Measurements from ENCODE around the gene NAALADL2. TPM values are rescaled to one million over a fixed set of nuclear protein-coding genes. Genes with fewer than 3 reads are reported as not detected.

NAALADL2 gene
- total RNA-seq, 1 experiment from 2014 or later = 1.9 TPM

GRCh38 chr3:175432376-175433025, 573.4 kb downstream of the NAALADL2 start:
- CTCF ChIA-PET = no interaction called here
- TF ChIP-seq EZH2 (IDR thresholded peaks at IDR 0.05; ENCODE audit: low read length, unreplicated experiment) = no peak
- no peak for TF ChIP-seq CTCF (conservative IDR thresholded peaks at IDR 0.05; ENCODE audit: low read depth, low read length)
- TF ChIP-seq EZH2phosphoT487 (IDR thresholded peaks at IDR 0.05; ENCODE audit: borderline replicate concordance, low read length) = no peak

GRCh38 chr3:175433026-175433674, 574.0 kb downstream of the NAALADL2 start:
- no peaks in the 10 kb centered on the region for H3K9me2 ChIP-seq (replicated peaks; ENCODE audit: low read length)
- H3K79me2 ChIP-seq (ENCODE audit: low read length) = no peaks in the 10 kb centered on the region
- TF ChIP-seq EZH2 (IDR thresholded peaks at IDR 0.05; ENCODE audit: low read length, unreplicated experiment) = no peak
- TF ChIP-seq EZH2phosphoT487 (IDR thresholded peaks at IDR 0.05; ENCODE audit: borderline replicate concordance, low read length) = no peak
- TF ChIP-seq CTCF (conservative IDR thresholded peaks at IDR 0.05; ENCODE audit: low read depth, low read length) = no peak
- H3K4me2 ChIP-seq (ENCODE audit: low read length) = no peak overlapping the region
- BruUV-seq (replicated peaks) = no TSS peak
- H3K4me1 ChIP-seq (ENCODE audit: insufficient read depth, low read length) = peaks cover 7% of the 10 kb centered on the region; the same call in 1 of the 2 replicates
- no peaks in the 10 kb centered on the region for H3K36me3 ChIP-seq (ENCODE audit: low read depth, low read length)
- no peak overlapping the region for H3K27ac ChIP-seq (ENCODE audit: low read length)
- no peaks in the 10 kb centered on the region for H3K27me3 ChIP-seq (ENCODE audit: low read length)
- H3F3A ChIP-seq (ENCODE audit: low read length, unreplicated experiment) = no peaks in the 10 kb centered on the region
- no peaks in the 10 kb centered on the region for H3K9me3 ChIP-seq (ENCODE audit: low read length)
- ATAC-seq (no peak), DNase-seq (peak; percentile 35)
- no peak overlapping the region for H2AFZ ChIP-seq (ENCODE audit: low read length)
- no peaks in the 10 kb centered on the region for H4K20me1 ChIP-seq (ENCODE audit: low read length)
- no peak overlapping the region for H3K9ac ChIP-seq (ENCODE audit: low read length)
- ChIA-PET CTCF (no interaction called here), POLR2A (ENCODE audit: unreplicated experiment) (no interaction called here)
- H3K4me3 ChIP-seq (ENCODE audit: low read length) = no peak overlapping the region
- intact Hi-C loops (cut with micrococcal nuclease) = no loop called here

More at GRCh38 chr3:175432376-175433025, 573.4 kb downstream of the NAALADL2 start:
- H3K4me2 ChIP-seq (ENCODE audit: low read length) = no peak overlapping the region
- no peaks in the 10 kb centered on the region for H3K9me2 ChIP-seq (replicated peaks; ENCODE audit: low read length)
- no peak overlapping the region for H2AFZ ChIP-seq (ENCODE audit: low read length)
- no peak overlapping the region for H3K27ac ChIP-seq (ENCODE audit: low read length)
- intact Hi-C loops (cut with micrococcal nuclease) = no loop called here
- BruUV-seq (replicated peaks) = no TSS peak
- no peak for DNase-seq
- no peaks in the 10 kb centered on the region for H3K9me3 ChIP-seq (ENCODE audit: low read length)
- no peaks in the 10 kb centered on the region for H4K20me1 ChIP-seq (ENCODE audit: low read length)
- no peaks in the 10 kb centered on the region for H3K27me3 ChIP-seq (ENCODE audit: low read length)
- ATAC-seq = no peak
- H3K4me3 ChIP-seq (ENCODE audit: low read length) = no peak overlapping the region
- no peaks in the 10 kb centered on the region for H3K79me2 ChIP-seq (ENCODE audit: low read length)
- H3K9ac ChIP-seq (ENCODE audit: low read length) = no peak overlapping the region
- H3K4me1 ChIP-seq (ENCODE audit: insufficient read depth, low read length) = peaks cover 7% of the 10 kb centered on the region; the same call in 1 of the 2 replicates
- POLR2A ChIA-PET (ENCODE audit: unreplicated experiment) = no interaction called here
- H3F3A ChIP-seq (ENCODE audit: low read length, unreplicated experiment) = no peaks in the 10 kb centered on the region
- H3K36me3 ChIP-seq (ENCODE audit: low read depth, low read length) = no peaks in the 10 kb centered on the region

- TF ChIP-seq EZH2phosphoT487 (IDR thresholded peaks at IDR 0.05; ENCODE audit: borderline replicate concordance, low read length) (no peak), EZH2 (IDR thresholded peaks at IDR 0.05; ENCODE audit: low read length, unreplicated experiment) (no peak), CTCF (conservative IDR thresholded peaks at IDR 0.05; ENCODE audit: low read depth, low read length) (no peak)
- intact Hi-C loops (cut with micrococcal nuclease) = no loop called here
- no TSS peak for BruUV-seq (replicated peaks)
- no peaks in the 10 kb centered on the region for H3K9me2 ChIP-seq (replicated peaks; ENCODE audit: low read length)
- H2AFZ ChIP-seq (ENCODE audit: low read length) = no peak overlapping the region
- no peak for DNase-seq
- H3K27ac ChIP-seq (ENCODE audit: low read length) = no peak overlapping the region
- H3K4me2 ChIP-seq (ENCODE audit: low read length) = no peak overlapping the region
- no peaks in the 10 kb centered on the region for H3K27me3 ChIP-seq (ENCODE audit: low read length)
- ChIA-PET POLR2A (ENCODE audit: unreplicated experiment) (no interaction called here), CTCF (no interaction called here)
- no peaks in the 10 kb centered on the region for H4K20me1 ChIP-seq (ENCODE audit: low read length)
- H3K4me3 ChIP-seq (ENCODE audit: low read length) = no peak overlapping the region
- no peaks in the 10 kb centered on the region for H3K36me3 ChIP-seq (ENCODE audit: low read depth, low read length)
- H3K79me2 ChIP-seq (ENCODE audit: low read length) = no peaks in the 10 kb centered on the region
- H3F3A ChIP-seq (ENCODE audit: low read length, unreplicated experiment) = no peaks in the 10 kb centered on the region
- H3K9ac ChIP-seq (ENCODE audit: low read length) = no peak overlapping the region
- ATAC-seq = no peak
- no peaks in the 10 kb centered on the region for H3K9me3 ChIP-seq (ENCODE audit: low read length)
- peaks cover 7% of the 10 kb centered on the region; the same call in 1 of the 2 replicates for H3K4me1 ChIP-seq (ENCODE audit: insufficient read depth, low read length)
Measured at GRCh38 chr3:175434561-175434960, 575.4 kb downstream of the NAALADL2 start.
